Stomach smooth muscle (tissue), 2 donors: ENCODE data around the gene PTH.

Source experiments
- H3K27ac ChIP-seq: one replicate; pipeline ENCODE4 v1.7.0; 2013; ENCODE audit warnings: mild to moderate bottlenecking, low read length, inconsistent platforms
- H3K27me3 ChIP-seq, 2 donors: one replicate each; pipeline ENCODE4 v1.7.0; 2013; ENCODE audit warnings: low read length in 2 of 2; ENCODE audit not compliant: insufficient read depth in 2 of 2, control insufficient read depth in 1 of 2
- H3K36me3 ChIP-seq, 2 donors: one replicate each; pipeline ENCODE4 v1.7.0; 2013; ENCODE audit warnings: low read length in 2 of 2; ENCODE audit not compliant: control insufficient read depth in 2 of 2, insufficient read depth in 2 of 2
- H3K4me1 ChIP-seq: one replicate; pipeline ENCODE4 v1.7.0; 2013; ENCODE audit warnings: low read length; ENCODE audit not compliant: control insufficient read depth, insufficient read depth
- H3K4me3 ChIP-seq, 2 donors: one replicate each; pipeline ENCODE4 v1.7.0; 2013; ENCODE audit warnings: low read length in 2 of 2
- H3K9ac ChIP-seq, 2 donors: one replicate each; pipeline ENCODE4 v1.7.0; 2013; ENCODE audit warnings: low read length in 2 of 2, mild to moderate bottlenecking in 1 of 2
- H3K9me3 ChIP-seq, 2 donors: one replicate each; pipeline ENCODE4 v1.7.0; 2013; ENCODE audit warnings: low read length in 2 of 2; ENCODE audit not compliant: control insufficient read depth in 2 of 2
- donor health status: healthy.
- donor health status: Pancreatic carcinoma.

Gene PTH

DNA sequence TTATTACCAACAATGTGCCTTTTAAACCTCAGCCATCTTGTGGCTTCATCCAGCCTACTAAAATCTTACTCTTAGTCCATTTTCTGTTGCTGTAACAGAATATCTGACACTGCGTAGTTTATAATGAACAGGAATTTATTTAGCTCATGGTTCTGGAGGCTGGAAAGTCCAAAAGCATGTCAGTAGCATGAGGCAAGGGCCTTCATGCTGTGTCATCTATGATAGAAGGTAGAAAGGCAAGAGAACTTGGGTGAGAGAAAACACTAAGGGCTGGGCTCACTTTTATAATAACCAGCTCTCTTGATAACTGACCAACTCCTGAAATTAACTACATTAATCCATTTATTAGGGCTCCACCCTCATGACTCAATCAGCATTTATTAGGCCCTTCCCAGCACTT is 46.3 kb downstream of the PTH start:
- H3K4me3 ChIP-seq, result no peak overlapping the region
- H3K27ac ChIP-seq, result no peak overlapping the region

DNA sequence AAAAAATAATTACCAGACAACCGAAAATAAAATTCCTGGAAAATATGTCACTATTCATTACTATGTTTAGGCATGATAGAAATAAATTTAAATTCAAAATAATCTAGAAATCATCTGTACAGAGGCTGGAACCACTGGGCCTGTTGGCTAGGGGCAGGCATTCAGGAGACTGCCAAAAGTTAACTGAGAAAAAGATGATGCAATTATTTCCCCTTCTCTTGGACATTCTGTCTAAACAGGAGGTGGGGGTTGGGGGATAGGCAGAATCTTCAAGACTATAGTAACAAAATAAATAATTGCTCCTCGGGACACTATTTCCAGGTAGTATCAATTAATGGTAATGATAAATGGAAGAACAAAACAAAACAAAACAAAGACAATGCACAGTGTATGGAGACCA is 46.9 kb downstream of the PTH start:
- H3K9ac ChIP-seq, result no peak overlapping the region
- H3K9me3 ChIP-seq, result no peaks in the 10 kb centered on the region
- no peaks in the 10 kb centered on the region for H3K36me3 ChIP-seq
- H3K27me3 ChIP-seq, result no peaks in the 10 kb centered on the region
- no peak overlapping the region for H3K4me3 ChIP-seq
- H3K27ac ChIP-seq, result no peak overlapping the region
- H3K4me1 ChIP-seq, result peaks cover 3% of the 10 kb centered on the region

More for the DNA sequence above, 46.3 kb downstream of the PTH start:
- H3K27me3 ChIP-seq, result no peaks in the 10 kb centered on the region
- no peak overlapping the region for H3K9ac ChIP-seq
- peaks cover 3% of the 10 kb centered on the region for H3K4me1 ChIP-seq
- H3K9me3 ChIP-seq, result no peaks in the 10 kb centered on the region
- no peaks in the 10 kb centered on the region for H3K36me3 ChIP-seq

DNA sequence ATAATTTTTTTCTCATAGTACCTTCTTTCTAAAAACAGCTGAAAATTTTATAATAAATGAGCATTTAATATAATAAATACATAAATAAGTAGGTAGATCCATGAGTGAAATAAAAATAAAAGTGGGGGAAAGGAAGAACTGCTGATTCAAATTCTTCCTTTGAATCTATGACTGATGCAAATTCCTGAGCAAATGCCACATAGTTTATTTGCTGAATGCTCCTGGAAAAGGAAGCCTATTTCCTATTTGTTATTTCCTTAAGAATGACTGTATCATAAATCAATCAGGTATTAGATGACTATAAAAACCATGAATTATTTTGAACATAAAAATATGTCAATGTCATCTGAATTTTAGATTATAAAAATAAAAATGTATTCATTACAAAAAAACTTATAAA is 49.4 kb downstream of the PTH start:
- H3K9ac ChIP-seq, result no peak overlapping the region
- H3K27ac ChIP-seq, result no peak overlapping the region
- no peaks in the 10 kb centered on the region for H3K36me3 ChIP-seq
- no peaks in the 10 kb centered on the region for H3K27me3 ChIP-seq
- H3K4me3 ChIP-seq, result no peak overlapping the region
- H3K9me3 ChIP-seq, result no peaks in the 10 kb centered on the region
- peaks cover 3% of the 10 kb centered on the region for H3K4me1 ChIP-seq

DNA sequence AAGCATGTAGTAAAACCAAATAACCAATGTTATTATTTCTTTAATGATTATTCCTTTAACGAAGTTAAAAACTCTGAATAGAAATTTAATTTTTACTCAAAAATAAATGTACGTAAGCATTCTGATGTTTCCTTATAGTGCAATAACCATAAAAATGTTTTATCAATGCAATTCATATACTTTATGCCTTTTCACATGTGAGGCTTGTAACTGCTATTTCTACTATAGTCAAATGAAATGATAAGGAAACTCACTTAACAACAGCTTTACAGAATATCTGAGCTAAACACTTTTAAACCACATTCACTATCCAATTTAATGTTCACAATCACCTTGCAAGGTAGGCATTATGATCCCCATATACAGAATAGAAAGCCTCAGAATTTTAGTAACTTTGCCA is 50.2 kb downstream of the PTH start:
- Histone ChIP-seq H3K27ac (no peak overlapping the region), H3K27me3 (no peaks in the 10 kb centered on the region)

More for the DNA sequence above, 50.2 kb downstream of the PTH start:
- H3K4me1 ChIP-seq, result peaks cover 3% of the 10 kb centered on the region
- H3K9me3 ChIP-seq, result no peaks in the 10 kb centered on the region
- no peak overlapping the region for H3K4me3 ChIP-seq
- no peaks in the 10 kb centered on the region for H3K36me3 ChIP-seq
- H3K9ac ChIP-seq, result no peak overlapping the region
